ENCODE data around the gene SLC2A5.
"Not testable (repeated sequence)": the region's sequence is repeated elsewhere in the genome, so short reads cannot be mapped to it uniquely, and the experiment has no call there.

The SLC2A5 gene

GRCh38 chr1:9031484-9032259 is 37.8 kb downstream of the SLC2A5 start:
- DNase-seq = no peak

GRCh38 chr1:9031077-9031476 is 38.4 kb downstream of the SLC2A5 start:
- not testable (repeated sequence) for DNase-seq

GRCh38 chr1:9028921-9029705 is 40.3 kb downstream of the SLC2A5 start:
- no peak for DNase-seq

- DNase-seq = peak in 1 of 3 experiments; percentile 30
Observed at GRCh38 chr1:9027307-9027706, 42.1 kb downstream of the SLC2A5 start.

- DNase-seq = peak in 1 of 3 experiments; percentile 1
Observed at GRCh38 chr1:9025449-9025848, 44.0 kb downstream of the SLC2A5 start.

- no peak for DNase-seq
Observed at GRCh38 chr1:9024837-9025236, 44.6 kb downstream of the SLC2A5 start.

GRCh38 chr1:9022773-9023172 is 46.7 kb downstream of the SLC2A5 start:
- DNase-seq = no peak

GRCh38 chr1:9022026-9022738 is 47.3 kb downstream of the SLC2A5 start:
- DNase-seq = peak in 1 of 3 experiments; percentile 40

GRCh38 chr1:9020305-9020704 is 49.1 kb downstream of the SLC2A5 start:
- no peak for DNase-seq

GRCh38 chr1:9019896-9020295 is 49.5 kb downstream of the SLC2A5 start:
- no peak for DNase-seq

- no peak for DNase-seq
Observed at GRCh38 chr1:9018333-9018732, 51.1 kb downstream of the SLC2A5 start.

GRCh38 chr1:9016455-9016854 is 53.0 kb downstream of the SLC2A5 start:
- DNase-seq = no peak

GRCh38 chr1:9014475-9015375 is 54.7 kb downstream of the SLC2A5 start:
- DNase-seq = no peak

- DNase-seq = no peak
Observed at GRCh38 chr1:9013819-9014218, 55.6 kb downstream of the SLC2A5 start.

- DNase-seq = no peak
Observed at GRCh38 chr1:9010781-9011323, 58.6 kb downstream of the SLC2A5 start.

- DNase-seq = peak in 1 of 3 experiments; percentile 32
Observed at GRCh38 chr1:9009438-9010370, 59.7 kb downstream of the SLC2A5 start.

GRCh38 chr1:9008236-9008635 is 61.2 kb downstream of the SLC2A5 start:
- no peak for DNase-seq

GRCh38 chr1:9006956-9007615 is 62.3 kb downstream of the SLC2A5 start:
- DNase-seq = no peak

- DNase-seq = no peak
Observed at GRCh38 chr1:9005395-9005708, 64.1 kb downstream of the SLC2A5 start.

GRCh38 chr1:9004700-9005394 is 64.6 kb downstream of the SLC2A5 start:
- peak in 2 of 3 experiments; percentile 28 to 77 for DNase-seq
